Activated CD4-positive, alpha-beta T cell treated with anti-CD3 and anti-CD28 coated beads, Interleukin-2, amount 10 ng/mL, durations not matched to agents 24 days and 14 days (primary cell): ENCODE data around the gene CAST. TPM values are rescaled to one million over a fixed set of nuclear protein-coding genes. Genes with fewer than 3 reads are reported as not detected.
A peak's percentile ranks its signal among the peaks of the same experiment; 100 is the strongest.
"Not testable (repeated sequence)": the region's sequence is repeated elsewhere in the genome, so short reads cannot be mapped to it uniquely, and the experiment has no call there.

ENCODE experiments used
- DNase-seq: peaks from one replicate; pipeline ENCODE4 v3.0.0; 2022
- H3K27ac Mint-ChIP-seq: one replicate; pipeline ENCODE4 v1.8.0; 2022; ENCODE audit warnings: mild to moderate bottlenecking, mixed read lengths
- H3K27me3 Mint-ChIP-seq: one replicate; pipeline ENCODE4 v1.8.0; 2022; ENCODE audit warnings: mixed read lengths
- H3K36me3 Mint-ChIP-seq: one replicate; pipeline ENCODE4 v1.8.0; 2022; ENCODE audit warnings: low read depth, mild to moderate bottlenecking, mixed read lengths
- H3K4me1 Mint-ChIP-seq: one replicate; pipeline ENCODE4 v1.8.0; 2021; ENCODE audit warnings: mixed read lengths
- H3K4me3 Mint-ChIP-seq: one replicate; pipeline ENCODE4 v1.8.0; 2022; ENCODE audit warnings: mild to moderate bottlenecking, moderate library complexity, mixed read lengths
- H3K9me3 Mint-ChIP-seq: one replicate; pipeline ENCODE4 v1.8.0; 2021; ENCODE audit warnings: mixed read lengths
- intact Hi-C: fragments of 100-400 bp; cut with micrococcal nuclease; formaldehyde crosslinking; loops from one replicate; pipeline ENCODE4 v1.15.1; 2023
- total RNA-seq: library from RNA; stranded (reverse); gene quantifications from 2 replicates; pipeline ENCODE4 v1.2.3, GENCODE V29; 2022

The CAST gene, protein sequence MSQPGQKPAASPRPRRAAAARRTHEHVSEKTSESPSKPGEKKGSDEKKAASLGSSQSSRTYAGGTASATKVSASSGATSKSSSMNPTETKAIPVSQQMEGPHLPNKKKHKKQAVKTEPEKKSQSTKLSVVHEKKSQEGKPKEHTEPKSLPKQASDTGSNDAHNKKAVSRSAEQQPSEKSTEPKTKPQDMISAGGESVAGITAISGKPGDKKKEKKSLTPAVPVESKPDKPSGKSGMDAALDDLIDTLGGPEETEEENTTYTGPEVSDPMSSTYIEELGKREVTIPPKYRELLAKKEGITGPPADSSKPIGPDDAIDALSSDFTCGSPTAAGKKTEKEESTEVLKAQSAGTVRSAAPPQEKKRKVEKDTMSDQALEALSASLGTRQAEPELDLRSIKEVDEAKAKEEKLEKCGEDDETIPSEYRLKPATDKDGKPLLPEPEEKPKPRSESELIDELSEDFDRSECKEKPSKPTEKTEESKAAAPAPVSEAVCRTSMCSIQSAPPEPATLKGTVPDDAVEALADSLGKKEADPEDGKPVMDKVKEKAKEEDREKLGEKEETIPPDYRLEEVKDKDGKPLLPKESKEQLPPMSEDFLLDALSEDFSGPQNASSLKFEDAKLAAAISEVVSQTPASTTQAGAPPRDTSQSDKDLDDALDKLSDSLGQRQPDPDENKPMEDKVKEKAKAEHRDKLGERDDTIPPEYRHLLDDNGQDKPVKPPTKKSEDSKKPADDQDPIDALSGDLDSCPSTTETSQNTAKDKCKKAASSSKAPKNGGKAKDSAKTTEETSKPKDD
- 99.3 and 104 TPM in 2 replicates for total RNA-seq

DNA sequence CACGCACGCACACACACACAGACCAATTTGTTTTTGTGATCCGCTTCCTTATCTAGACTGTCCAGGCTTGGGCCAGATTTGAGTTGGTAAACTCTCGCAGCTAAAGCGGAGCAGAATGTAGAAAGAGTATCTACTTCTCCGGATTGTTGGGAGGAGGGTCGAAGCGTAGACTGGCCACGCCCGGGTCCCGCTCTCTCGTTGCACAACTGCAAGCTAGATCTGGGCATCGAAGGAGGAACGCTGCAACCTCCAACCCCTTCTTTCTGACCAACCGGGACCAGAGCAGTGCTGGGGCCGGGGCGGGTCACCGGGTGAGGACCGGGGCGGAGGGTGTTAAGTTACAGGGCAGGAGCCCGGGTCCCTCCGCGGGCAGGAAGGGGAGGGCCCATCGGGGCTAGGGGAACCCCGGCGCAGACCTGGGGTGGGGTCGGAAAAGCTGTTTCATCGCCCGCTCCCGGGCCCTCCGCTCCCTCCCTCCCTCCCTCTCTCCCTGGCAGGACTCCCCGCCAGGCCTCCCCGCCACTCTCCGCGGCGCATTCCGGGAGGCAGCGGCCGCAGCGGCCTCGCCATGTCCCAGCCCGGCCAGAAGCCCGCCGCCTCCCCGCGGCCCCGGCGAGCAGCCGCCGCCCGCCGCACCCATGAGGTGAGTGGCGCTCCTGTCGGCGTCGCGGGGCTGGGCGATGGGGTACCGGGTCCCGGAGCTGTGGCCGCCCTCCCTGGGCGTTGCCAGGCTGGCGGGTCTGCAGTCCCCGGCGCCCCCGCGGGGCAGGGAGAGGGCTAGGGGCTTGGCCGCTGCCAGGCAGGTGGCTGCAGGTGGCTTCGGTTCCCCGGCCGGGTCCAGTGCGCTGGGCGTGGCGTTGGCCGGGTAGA, at the start of gene CAST:
Gene CAST (plus strand): TSS at position 522 of the 870 bp plus-strand sequence. CDS start 47 bp downstream, at position 569.
- intact Hi-C loops = loop anchor here (1.0 to 5.0 kb wide), 11 partner anchors 41 to 1016 kb away; partner anchors contain the start of genes ELL2, ERAP1, ERAP2 and GLRX
- peaks cover 51% of the 10 kb centered on the region for H3K4me1 Mint-ChIP-seq
- H3K27ac Mint-ChIP-seq = peak within 1 kb of the TSS; percentile 99
- no peaks in the 10 kb centered on the region for H3K36me3 Mint-ChIP-seq
- peak; percentile 95 for DNase-seq
- H3K27me3 Mint-ChIP-seq = peaks cover 13% of the 10 kb centered on the region
- H3K4me3 Mint-ChIP-seq = peak within 1 kb of the TSS; percentile 99
- no peaks in the 10 kb centered on the region for H3K9me3 Mint-ChIP-seq

DNA sequence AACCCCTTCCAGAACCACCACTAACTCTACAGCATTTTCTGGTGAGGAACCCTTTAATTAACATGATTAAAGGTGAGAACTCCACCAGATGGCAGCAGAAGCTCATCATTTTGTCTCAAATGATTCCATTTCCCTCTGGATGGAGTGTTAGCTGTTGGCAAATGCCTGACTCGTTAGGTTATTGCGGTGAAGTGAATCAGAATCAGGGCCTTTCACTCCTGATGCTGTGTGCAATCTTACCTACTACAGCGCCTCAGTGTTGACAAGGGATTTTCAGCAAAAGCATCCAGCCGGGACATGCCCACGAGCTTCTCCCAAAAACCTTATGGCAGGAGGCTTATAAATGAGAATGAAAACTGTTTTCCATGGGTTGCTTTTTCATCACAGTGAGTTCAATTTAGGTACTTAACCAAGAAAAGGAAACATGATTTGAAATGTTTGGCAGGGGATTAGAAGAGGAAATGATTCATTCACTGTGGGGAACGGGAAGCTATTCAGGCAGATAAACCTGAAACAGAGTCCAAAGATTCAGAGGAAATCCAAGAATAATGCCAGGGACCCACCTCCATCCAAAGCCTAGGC, 48.0 kb upstream of the CAST start:
- H3K27ac Mint-ChIP-seq = no peak overlapping the region
- intact Hi-C loops = loop anchor here (1.0 to 5.0 kb wide), 5 partner anchors 38 to 548 kb away; no protein-coding TSS in a partner anchor
- H3K4me3 Mint-ChIP-seq = no peak overlapping the region
- DNase-seq = peak; percentile 85
- H3K4me1 Mint-ChIP-seq = peaks cover 6% of the 10 kb centered on the region
- peaks cover 47% of the 10 kb centered on the region for H3K27me3 Mint-ChIP-seq
- H3K9me3 Mint-ChIP-seq = no peaks in the 10 kb centered on the region
- H3K36me3 Mint-ChIP-seq = no peaks in the 10 kb centered on the region

DNA sequence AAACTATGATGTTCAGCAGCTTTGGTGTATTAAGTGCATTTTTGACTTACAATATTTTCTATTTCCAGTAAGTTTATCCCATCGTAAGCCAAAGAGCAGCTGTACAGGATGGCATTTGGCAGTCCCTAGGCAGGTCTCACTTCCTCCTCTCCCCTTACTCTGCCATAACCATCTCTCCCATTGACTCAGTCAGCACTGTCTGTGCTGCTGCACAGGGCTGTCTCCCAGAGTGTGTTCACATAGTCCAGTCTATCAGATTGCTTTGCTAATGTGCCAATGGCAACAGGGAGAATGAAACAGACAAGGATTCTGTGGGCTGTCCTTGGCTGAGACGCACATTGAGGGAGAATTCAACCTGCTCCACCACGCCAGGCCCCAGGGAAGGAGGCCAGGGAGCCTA, 47.0 kb upstream of the CAST start:
- Mint-ChIP-seq H3K4me3 (no peak overlapping the region), H3K27me3 (peaks cover 41% of the 10 kb centered on the region), H3K9me3 (no peaks in the 10 kb centered on the region), H3K4me1 (peaks cover 6% of the 10 kb centered on the region), H3K36me3 (no peaks in the 10 kb centered on the region), H3K27ac (no peak overlapping the region)
- DNase-seq = no peak
- intact Hi-C loops = loop anchor here (2.0 kb wide), 1 partner anchor 114 kb away; no protein-coding TSS in a partner anchor

DNA sequence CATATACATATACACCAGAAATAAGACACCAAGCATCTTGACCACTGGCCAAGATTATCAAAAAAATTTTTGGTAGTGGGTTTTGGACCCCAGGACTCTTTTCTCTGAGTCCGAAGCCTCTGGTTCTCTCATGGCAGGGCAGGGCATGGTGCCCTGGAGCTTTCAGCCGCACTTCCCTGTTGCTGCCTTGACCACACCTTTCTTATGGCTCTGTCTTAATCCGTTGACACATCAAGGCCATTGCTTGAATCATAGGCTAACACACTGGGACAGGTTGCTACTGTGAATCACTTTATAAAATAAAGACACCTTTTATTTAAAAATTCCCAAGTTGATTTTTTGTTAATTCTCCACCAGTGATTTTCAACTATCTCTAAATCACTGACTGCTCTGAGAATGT, 45.4 kb upstream of the CAST start:
- intact Hi-C loops = no loop called here

DNA sequence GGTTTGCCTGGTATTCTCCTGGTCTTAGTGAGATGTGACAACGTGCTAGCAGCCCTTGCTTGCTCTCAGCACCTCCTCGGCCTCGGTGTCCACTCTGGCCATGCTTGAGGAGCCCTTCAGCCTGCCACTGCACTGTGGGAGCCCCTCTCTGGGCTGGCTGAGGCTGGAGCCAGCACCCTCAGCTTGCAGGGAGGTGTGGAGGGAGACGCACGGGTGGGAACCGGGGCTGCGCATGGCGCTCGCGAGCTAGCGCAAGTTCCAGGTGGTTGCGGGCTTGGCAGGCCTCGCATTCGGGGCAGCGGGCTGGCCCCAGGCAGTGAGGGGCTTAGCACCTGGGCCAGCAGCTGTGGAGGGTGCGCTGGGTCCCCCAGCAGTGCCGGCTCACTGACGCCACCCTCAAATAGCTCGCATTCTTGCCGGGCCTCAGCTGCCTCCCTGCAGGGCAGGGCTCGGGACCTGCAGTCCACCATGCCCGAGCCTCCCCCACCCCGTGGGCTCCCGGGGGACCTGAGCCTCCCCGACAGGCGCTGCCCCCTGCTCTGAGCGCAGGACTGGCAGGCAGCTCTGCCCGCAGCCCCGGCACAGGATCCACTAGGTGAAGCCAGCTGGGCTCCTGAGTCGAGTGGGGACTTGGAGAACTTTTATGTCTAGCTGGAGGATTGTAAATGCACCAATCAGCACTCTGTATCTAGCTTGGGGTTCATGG, 43.7 kb upstream of the CAST start:
- not testable (repeated sequence) for H3K9me3 Mint-ChIP-seq, H3K4me3 Mint-ChIP-seq

More for the DNA sequence above, 45.4 kb upstream of the CAST start:
- H3K4me1 Mint-ChIP-seq = peaks cover 7% of the 10 kb centered on the region
- peaks cover 32% of the 10 kb centered on the region for H3K27me3 Mint-ChIP-seq
- DNase-seq = no peak
- H3K36me3 Mint-ChIP-seq = no peaks in the 10 kb centered on the region
- H3K4me3 Mint-ChIP-seq = no peak overlapping the region
- H3K9me3 Mint-ChIP-seq = no peaks in the 10 kb centered on the region
- no peak overlapping the region for H3K27ac Mint-ChIP-seq

DNA sequence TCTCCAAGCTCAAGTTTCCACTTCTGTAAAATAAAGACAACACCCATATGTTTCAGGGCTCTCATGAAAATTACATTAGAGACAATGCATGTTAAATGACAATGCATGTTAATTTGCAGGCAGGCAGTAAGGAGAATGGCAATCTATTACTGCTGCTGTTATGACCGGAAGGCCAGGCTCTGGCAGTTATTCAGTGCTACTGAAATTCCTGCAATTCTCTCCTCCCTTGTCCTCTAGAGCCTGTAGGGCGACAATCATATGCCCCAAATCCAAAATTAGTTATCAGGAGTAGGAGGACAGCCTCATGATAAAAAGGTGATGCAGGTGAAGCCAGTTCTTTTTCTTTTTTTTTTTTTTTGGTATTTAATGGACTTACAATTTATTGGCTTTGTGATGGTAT, 42.2 kb upstream of the CAST start:
- no peak overlapping the region for H3K27ac Mint-ChIP-seq
- intact Hi-C loops = no loop called here
- H3K4me1 Mint-ChIP-seq = peaks cover 2% of the 10 kb centered on the region

More for the DNA sequence above, 43.7 kb upstream of the CAST start:
- intact Hi-C loops, H3K4me1 Mint-ChIP-seq, DNase-seq, H3K27ac Mint-ChIP-seq, H3K36me3 Mint-ChIP-seq: not testable (repeated sequence)
- peaks cover 20% of the 10 kb centered on the region for H3K27me3 Mint-ChIP-seq

DNA sequence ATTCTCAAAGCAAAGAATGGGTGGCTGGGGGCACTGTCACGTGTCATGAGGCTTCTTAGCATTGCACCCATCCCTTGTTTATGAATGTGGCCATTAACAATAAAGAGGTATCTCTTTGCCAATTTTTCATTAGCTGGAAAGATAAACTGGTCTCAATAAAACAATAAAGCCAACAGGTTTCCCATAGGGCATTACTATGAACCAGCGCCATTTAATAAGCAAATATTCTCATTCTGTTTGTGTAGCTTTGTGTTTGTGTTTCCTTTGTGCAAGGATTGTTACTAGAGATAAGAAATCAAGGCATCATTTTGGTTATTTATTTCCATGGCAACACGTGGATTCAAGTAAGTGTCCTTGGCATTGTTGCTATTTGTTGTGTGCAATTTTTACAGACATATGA, 37.6 kb upstream of the CAST start:
- H3K27ac Mint-ChIP-seq = no peak overlapping the region
- H3K4me1 Mint-ChIP-seq = peaks cover 10% of the 10 kb centered on the region
- no peaks in the 10 kb centered on the region for H3K9me3 Mint-ChIP-seq
- no peak overlapping the region for H3K4me3 Mint-ChIP-seq
- DNase-seq = no peak
- peaks cover 12% of the 10 kb centered on the region for H3K27me3 Mint-ChIP-seq
- intact Hi-C loops = no loop called here
- H3K36me3 Mint-ChIP-seq = no peaks in the 10 kb centered on the region

More for the DNA sequence above, 42.2 kb upstream of the CAST start:
- Mint-ChIP-seq H3K36me3 (no peaks in the 10 kb centered on the region), H3K9me3 (no peaks in the 10 kb centered on the region), H3K27me3 (peaks cover 15% of the 10 kb centered on the region), H3K4me3 (no peak overlapping the region)
- no peak for DNase-seq

DNA sequence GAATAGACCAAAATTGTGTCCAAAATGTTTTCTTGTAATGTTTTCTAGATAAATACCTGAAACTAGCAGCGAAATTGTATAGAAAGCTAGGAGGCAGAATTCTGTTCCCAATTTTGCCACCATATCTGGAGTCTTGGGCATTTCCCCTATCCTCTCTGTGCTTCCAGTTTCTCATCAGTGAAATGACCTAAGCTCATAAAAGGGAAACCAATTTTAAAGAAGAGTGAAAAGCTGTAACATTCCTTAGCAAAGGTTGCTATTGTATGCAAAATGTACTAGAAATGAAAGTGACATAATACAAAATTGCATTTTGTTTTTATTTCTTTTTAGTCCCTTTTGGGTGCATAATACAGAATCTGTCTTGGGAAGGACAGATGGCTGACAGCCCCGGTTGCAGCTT, 36.8 kb upstream of the CAST start:
- intact Hi-C loops = no loop called here

DNA sequence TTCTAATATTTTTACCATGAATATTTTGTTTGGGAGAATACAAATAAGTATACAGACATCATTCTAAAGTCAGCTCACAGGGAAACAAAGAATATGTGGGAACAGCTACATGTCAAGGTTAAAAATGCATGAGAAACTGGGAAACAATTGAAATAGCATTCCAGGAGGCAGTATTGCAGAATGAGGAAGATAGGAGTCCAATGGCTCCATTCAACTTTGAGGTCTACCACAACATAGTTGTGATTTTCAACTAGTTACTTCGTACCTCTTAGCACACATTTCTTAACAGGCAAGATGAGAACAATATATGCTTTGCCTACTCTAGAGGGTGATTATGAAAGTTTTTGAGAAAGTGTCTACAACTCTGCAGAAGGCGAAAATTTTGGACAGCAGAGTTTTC, 35.2 kb upstream of the CAST start:
- H3K27me3 Mint-ChIP-seq = peaks cover 7% of the 10 kb centered on the region
- H3K9me3 Mint-ChIP-seq = no peaks in the 10 kb centered on the region
- peaks cover 8% of the 10 kb centered on the region for H3K4me1 Mint-ChIP-seq
- intact Hi-C loops = no loop called here
- no peak overlapping the region for H3K27ac Mint-ChIP-seq
- no peak overlapping the region for H3K4me3 Mint-ChIP-seq
- no peaks in the 10 kb centered on the region for H3K36me3 Mint-ChIP-seq
- DNase-seq = no peak

More for the DNA sequence above, 36.8 kb upstream of the CAST start:
- H3K4me3 Mint-ChIP-seq = no peak overlapping the region
- no peaks in the 10 kb centered on the region for H3K9me3 Mint-ChIP-seq
- H3K27ac Mint-ChIP-seq = no peak overlapping the region
- no peaks in the 10 kb centered on the region for H3K36me3 Mint-ChIP-seq
- DNase-seq = no peak
- H3K27me3 Mint-ChIP-seq = peaks cover 12% of the 10 kb centered on the region
- peaks cover 10% of the 10 kb centered on the region for H3K4me1 Mint-ChIP-seq

DNA sequence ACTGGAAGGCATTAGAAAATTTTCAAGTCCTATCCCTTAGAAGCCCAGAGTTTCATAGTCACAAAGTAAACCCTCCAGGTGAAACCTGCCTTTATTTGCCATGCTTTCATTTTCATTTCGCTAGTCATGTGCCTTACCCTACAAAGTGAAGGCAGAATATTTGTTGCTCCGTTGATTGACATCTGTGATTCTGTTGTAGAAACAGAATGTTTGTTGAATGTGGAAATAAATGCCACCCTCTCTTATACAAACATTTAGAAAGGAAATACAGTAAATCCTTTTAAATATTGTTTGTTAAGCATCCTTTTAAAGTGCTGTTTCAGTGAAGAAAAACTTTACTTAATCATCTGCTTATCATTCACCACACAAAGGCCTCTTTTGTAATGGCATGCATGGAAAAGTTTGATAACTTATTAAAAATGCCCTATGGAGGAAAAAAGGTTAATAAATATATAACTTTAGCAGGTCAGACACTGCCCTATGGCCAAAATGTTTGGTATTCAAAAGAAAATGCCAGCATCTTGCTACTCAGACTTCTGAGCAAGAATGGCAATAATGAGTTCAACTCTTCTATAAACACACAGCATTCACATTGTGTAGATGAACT, 34.3 kb upstream of the CAST start:
- Mint-ChIP-seq H3K9me3 (no peaks in the 10 kb centered on the region), H3K4me3 (peak overlapping the region; percentile 40), H3K27ac (no peak overlapping the region), H3K4me1 (peaks cover 8% of the 10 kb centered on the region), H3K36me3 (no peaks in the 10 kb centered on the region), H3K27me3 (peaks cover 12% of the 10 kb centered on the region)
- intact Hi-C loops = no loop called here
- peak; percentile 62 for DNase-seq

DNA sequence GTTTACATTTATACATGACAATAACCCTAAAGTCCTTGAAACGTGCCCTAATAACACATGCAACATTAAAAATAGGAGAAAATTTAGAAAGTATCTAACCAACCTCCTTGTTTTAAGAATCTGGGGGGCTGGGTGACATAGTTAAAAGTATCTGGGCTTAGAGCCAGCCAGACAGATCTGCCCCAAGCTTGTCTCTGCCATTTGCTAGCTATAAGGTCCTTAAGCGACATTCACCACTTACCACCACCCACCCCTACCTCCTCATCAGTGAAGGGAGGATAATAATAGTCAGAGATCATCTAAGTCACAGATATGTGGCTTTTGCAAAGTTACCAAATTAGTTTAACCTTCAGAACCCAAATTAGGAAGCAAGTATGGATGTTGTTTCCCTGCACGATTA, 33.8 kb upstream of the CAST start:
- H3K4me1 Mint-ChIP-seq = peaks cover 8% of the 10 kb centered on the region
- no peaks in the 10 kb centered on the region for H3K9me3 Mint-ChIP-seq
- no peak overlapping the region for H3K27ac Mint-ChIP-seq
- intact Hi-C loops = no loop called here
- no peaks in the 10 kb centered on the region for H3K36me3 Mint-ChIP-seq
- no peak overlapping the region for H3K4me3 Mint-ChIP-seq
- no peak for DNase-seq
- H3K27me3 Mint-ChIP-seq = peaks cover 15% of the 10 kb centered on the region

DNA sequence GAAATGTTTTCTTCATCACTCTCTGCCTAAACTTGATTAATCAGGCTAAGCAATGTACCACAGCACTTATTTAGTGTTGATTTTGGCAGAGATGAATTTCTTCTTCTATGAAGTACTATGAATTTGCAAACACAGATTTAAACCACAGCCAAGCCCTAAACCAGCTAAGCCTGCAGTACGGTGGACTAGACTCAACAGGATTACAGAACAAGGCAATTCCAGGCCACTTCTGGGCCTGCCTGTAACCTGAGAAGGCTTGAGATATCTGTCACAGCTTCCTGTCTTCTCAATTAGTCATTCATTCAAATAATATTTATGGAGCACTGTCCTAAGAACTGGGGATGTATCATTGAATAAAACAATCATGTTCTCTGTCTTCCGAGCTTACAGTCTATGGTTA, 32.4 kb upstream of the CAST start:
- Mint-ChIP-seq H3K4me3 (no peak overlapping the region), H3K9me3 (no peaks in the 10 kb centered on the region), H3K4me1 (peaks cover 8% of the 10 kb centered on the region), H3K27me3 (peaks cover 26% of the 10 kb centered on the region), H3K36me3 (no peaks in the 10 kb centered on the region), H3K27ac (no peak overlapping the region)
- intact Hi-C loops = no loop called here
- no peak for DNase-seq
